H1 (cell line): Measurements from ENCODE around the gene LRRC39. TPM values are rescaled to one million over a fixed set of nuclear protein-coding genes. Genes with fewer than 3 reads are reported as not detected.
A peak's percentile ranks its signal among the peaks of the same experiment; 100 is the strongest.
"Not testable (repeated sequence)": the region's sequence is repeated elsewhere in the genome, so short reads cannot be mapped to it uniquely, and the experiment has no call there.

ENCODE experiments used
- CTCF ChIA-PET: fragments of 300-600 bp; sonication (Branson Sonifier 250); formaldehyde crosslinking; loops from one replicate; lab custom pipeline; 2021; ENCODE audit not compliant: partially characterized antibody; lab: Charles Lee
- POLR2A ChIA-PET: fragments of 300-600 bp; sonication (Branson Sonifier 250); formaldehyde crosslinking; loops from one replicate; lab custom pipeline; 2021; ENCODE audit warnings: inconsistent platforms; ENCODE audit not compliant: partially characterized antibody; lab: Charles Lee
- DNase-seq, 2 experiments: peaks; one replicate each; pipeline versions ENCODE4 v3.0.0 to v3.0.0-alpha.2; 2010 to 2022; ENCODE audit warnings: low spot score in 2 of 2, low read depth in 1 of 2, mixed read lengths in 1 of 2
- FAIRE-seq: peaks from 2 replicates; lab custom pipeline; 2011; peaks lifted over from hg19 to GRCh38; lab: Jason Lieb, UNC
- H2AFZ ChIP-seq: 2 replicates; pipeline ENCODE4 v1.8.1; 2012; ENCODE audit warnings: low read length, inconsistent platforms
- H2AK5ac ChIP-seq: 2 replicates; pipeline ENCODE4 v1.6.1; 2013; ENCODE audit warnings: low read depth, low read length
- H2BK120ac ChIP-seq: replicated peaks from 2 replicates; pipeline ENCODE3; 2013; ENCODE audit warnings: low read depth, low read length, inconsistent platforms
- H2BK12ac ChIP-seq: 2 replicates; pipeline ENCODE4 v1.6.1; 2013; ENCODE audit warnings: low read depth, low read length
- H2BK15ac ChIP-seq: 2 replicates; pipeline ENCODE4 v1.6.1; 2013; ENCODE audit warnings: low read length
- H2BK20ac ChIP-seq: 2 replicates; pipeline ENCODE4 v1.6.1; 2013; ENCODE audit warnings: low read length
- H2BK5ac ChIP-seq: 2 replicates; pipeline ENCODE4 v1.6.1; 2013; ENCODE audit warnings: low read depth, low read length
- H3K14ac ChIP-seq: 2 replicates; pipeline ENCODE4 v1.6.1; 2013; ENCODE audit warnings: inconsistent platforms; ENCODE audit not compliant: insufficient read length
- H3K18ac ChIP-seq: 2 replicates; pipeline ENCODE4 v1.6.1; 2013; ENCODE audit warnings: low read length; ENCODE audit errors: extremely low read depth
- H3K23ac ChIP-seq: 2 replicates; pipeline ENCODE4 v1.6.1; 2013; ENCODE audit warnings: inconsistent platforms; ENCODE audit not compliant: insufficient read length
- H3K23me2 ChIP-seq: 2 replicates; pipeline ENCODE4 v1.6.1; 2013; ENCODE audit warnings: low read depth, low read length
- H3K27ac ChIP-seq: 2 replicates; pipeline ENCODE4 v1.6.1; 2011; ENCODE audit warnings: low read depth, low read length, inconsistent platforms
- H3K27me3 ChIP-seq, 4 experiments: replicated peaks in 1 of 4; 1 replicate in 1 of 4; 2 replicates in 3 of 4; pipeline versions ENCODE4 v1.6.1 to v1.8.1; 2011 to 2013; ENCODE audit warnings: low read length in 3 of 4, mild to moderate bottlenecking in 3 of 4, inconsistent platforms in 2 of 4, mixed read lengths in 2 of 4, moderate library complexity in 1 of 4; ENCODE audit not compliant: control insufficient read depth in 3 of 4, insufficient read depth in 3 of 4; ENCODE audit errors: extremely low read depth in 1 of 4
- H3K36me3 ChIP-seq, 4 experiments: 2 replicates each; pipeline versions ENCODE4 v1.6.1 to v1.8.1; 2011 to 2013; ENCODE audit warnings: mild to moderate bottlenecking in 4 of 4, low read length in 3 of 4, moderate library complexity in 2 of 4, control low read depth in 1 of 4, inconsistent platforms in 1 of 4; ENCODE audit not compliant: insufficient read depth in 4 of 4, control insufficient read depth in 2 of 4
- H3K4ac ChIP-seq: replicated peaks from 2 replicates; pipeline ENCODE3; 2013; ENCODE audit warnings: low read length, low read depth, mixed read lengths, inconsistent platforms; ENCODE audit not compliant: insufficient read length
- H3K4me1 ChIP-seq, 4 experiments: replicated peaks in 1 of 4; 1 replicate in 1 of 4; 2 replicates in 3 of 4; pipeline versions ENCODE4 v1.6.1 to v1.8.1; 2011 to 2013; ENCODE audit warnings: low read length in 3 of 4, inconsistent platforms in 2 of 4, mixed read lengths in 1 of 4; ENCODE audit not compliant: insufficient read depth in 4 of 4, control insufficient read depth in 3 of 4
- H3K4me2 ChIP-seq, 2 experiments: 2 replicates each; pipeline versions ENCODE4 v1.6.1 to v1.8.1; 2011 to 2013; ENCODE audit warnings: low read depth in 2 of 2, low read length in 2 of 2, control low read depth in 1 of 2, inconsistent platforms in 1 of 2, mild to moderate bottlenecking in 1 of 2; ENCODE audit not compliant: insufficient read depth in 1 of 2
- H3K4me3 ChIP-seq, 4 experiments: fragments of 200-600, 300-600 bp in 1 of 4; sonication (generic), shearing (Covaris generic), sonication (Bioruptor Twin) in 1 of 4; 2 replicates each; pipeline versions ENCODE4 v1.5.1 to v1.8.1; 2011 to 2016; ENCODE audit warnings: low read length in 4 of 4, low read depth in 3 of 4, control low read depth in 2 of 4, inconsistent platforms in 2 of 4, mild to moderate bottlenecking in 2 of 4, mixed read lengths in 1 of 4, moderate library complexity in 1 of 4; ENCODE audit not compliant: insufficient read depth in 2 of 4; ENCODE audit errors: extremely low read depth in 1 of 4
- H3K56ac ChIP-seq: replicated peaks from 2 replicates; pipeline ENCODE3; 2013; ENCODE audit warnings: low read depth, mild to moderate bottlenecking, mixed read lengths, low read length, inconsistent platforms; ENCODE audit not compliant: insufficient read length
- H3K79me1 ChIP-seq: 2 replicates; pipeline ENCODE4 v1.6.1; 2013; ENCODE audit warnings: low read depth, low read length, control low read depth
- H3K79me2 ChIP-seq, 2 experiments: 2 replicates each; pipeline versions ENCODE4 v1.6.1 to v1.8.1; 2012 to 2013; ENCODE audit warnings: low read length in 2 of 2, mild to moderate bottlenecking in 2 of 2, inconsistent platforms in 1 of 2; ENCODE audit not compliant: insufficient read depth in 2 of 2, control insufficient read depth in 1 of 2
- H3K9ac ChIP-seq, 4 experiments: replicated peaks in 1 of 4; 1 replicate in 1 of 4; 2 replicates in 3 of 4; pipeline versions ENCODE4 v1.6.1 to v1.8.1; 2011 to 2013; ENCODE audit warnings: low read depth in 3 of 4, low read length in 3 of 4, control low read depth in 2 of 4, mild to moderate bottlenecking in 2 of 4, moderate library complexity in 2 of 4, inconsistent platforms in 1 of 4; ENCODE audit errors: extremely low read depth in 1 of 4
- H3K9me3 ChIP-seq, 2 experiments: 2 replicates each; pipeline versions ENCODE4 v1.6.1 to v1.8.1; 2012 to 2013; ENCODE audit warnings: mild to moderate bottlenecking in 2 of 2, moderate library complexity in 2 of 2, control low read depth in 1 of 2, inconsistent platforms in 1 of 2, low read depth in 1 of 2, low read length in 1 of 2, mixed read lengths in 1 of 2; ENCODE audit not compliant: insufficient read depth in 2 of 2
- H4K20me1 ChIP-seq, 2 experiments: replicated peaks in 1 of 2; 2 replicates each; pipeline versions ENCODE3 to v1.8.1; 2011 to 2013; ENCODE audit warnings: inconsistent platforms in 2 of 2, low read length in 2 of 2, mild to moderate bottlenecking in 1 of 2; ENCODE audit not compliant: insufficient read depth in 2 of 2, control insufficient read depth in 1 of 2
- H4K5ac ChIP-seq: 2 replicates; pipeline ENCODE4 v1.6.1; 2013; ENCODE audit warnings: low read length, low read depth, mixed read lengths, inconsistent platforms; ENCODE audit not compliant: insufficient read length
- H4K8ac ChIP-seq: 2 replicates; pipeline ENCODE4 v1.8.0; 2013; ENCODE audit warnings: mild to moderate bottlenecking, moderate library complexity, low read length, inconsistent platforms; ENCODE audit not compliant: insufficient read depth; ENCODE audit errors: extremely low read depth
- H4K91ac ChIP-seq: replicated peaks from 2 replicates; pipeline ENCODE3; 2013; ENCODE audit warnings: low read length, mixed read lengths, inconsistent platforms; ENCODE audit not compliant: insufficient read length
- RBBP5 ChIP-seq: IDR thresholded peaks from 2 replicates; pipeline ENCODE4 v1.7.1; 2012; ENCODE audit warnings: low read depth, mild to moderate bottlenecking, inconsistent platforms, low read length, moderate library complexity, borderline replicate concordance
- YY1 ChIP-seq: IDR thresholded peaks from 2 replicates; pipeline ENCODE4 v1.6.1; 2011; ENCODE audit warnings: low read depth, mild to moderate bottlenecking, low read length
- WGBS, 2 experiments: shearing (Covaris generic) in 1 of 2; methylation state at CpG; one replicate each; pipeline versions ENCODE4 v1.1.6 to v1.1.7; 2013 to 2015; ENCODE audit warnings: low lambda C conversion rate in 2 of 2, mixed read lengths in 2 of 2, inconsistent platforms in 1 of 2, low coverage in 1 of 2, missing lambda C conversion rate in 1 of 2; ENCODE audit not compliant: insufficient replicate concordance in 2 of 2, insufficient coverage in 1 of 2, insufficient read length in 1 of 2; ENCODE audit errors: extremely low coverage in 1 of 2, missing lambda C conversion rate in 1 of 2; 5-methylcytosine and 5-hydroxymethylcytosine counted together
- polyA plus RNA-seq, 7 experiments: library from polyadenylated mRNA; depleted of rRNA in 3 of 7; stranded (reverse) in 5 of 7; unstranded in 2 of 7; fragments of >200 nt in 5 of 7; fragments of 200-250 nt in 2 of 7; gene quantifications; 1 replicate in 5 of 7; 2 replicates in 1 of 7; 4 replicates in 1 of 7; pipeline versions ENCODE4 v1.2.1 to v1.2.3, GENCODE V29; 2011 to 2013; ENCODE audit warnings: missing spikeins in 2 of 7, mixed read lengths in 2 of 7
- total RNA-seq: library from RNA; stranded (reverse); fragmentation: NEBNext Ultra II Directional; extraction: Animal tissue kit (Norgen Biotek cat#: 25700); gene quantifications from 2 replicates; pipeline ENCODE4 v1.2.1, GENCODE V29; 2021

LRRC39 gene
- total and polyA plus RNA-seq, 2 of the 8 experiments (the other 6 are each of a cell fraction or from before 2014, with no cell fraction given) = 0.33 to 0.39 TPM

GRCh38 chr1:100200060-100200459 is 22.0 kb upstream of the LRRC39 start:
- not testable (repeated sequence) for H2BK15ac ChIP-seq, H3K9ac ChIP-seq, H2BK5ac ChIP-seq, H4K91ac ChIP-seq, H3K4me3 ChIP-seq, FAIRE-seq, H3K27ac ChIP-seq, H3K56ac ChIP-seq, H4K20me1 ChIP-seq, H4K5ac ChIP-seq, H3K23me2 ChIP-seq, H4K8ac ChIP-seq, H3K23ac ChIP-seq, H2AK5ac ChIP-seq, H3K4me2 ChIP-seq, H2BK20ac ChIP-seq, H3K9me3 ChIP-seq, H3K79me1 ChIP-seq, H2AFZ ChIP-seq, H2BK120ac ChIP-seq, H3K18ac ChIP-seq, H3K14ac ChIP-seq, H3K4ac ChIP-seq, H3K79me2 ChIP-seq, H3K27me3 ChIP-seq, H3K4me1 ChIP-seq, H2BK12ac ChIP-seq
- ChIA-PET POLR2A (interaction anchor here (0.7 to 1.2 kb wide), 4 partner anchors 10 to 152 kb away, joined by 3 read pairs; no protein-coding TSS in a partner anchor), CTCF (interaction anchor here (1.8 kb wide), 1 partner anchor 261 kb away, joined by 5 read pairs; no protein-coding TSS in a partner anchor)
- TF ChIP-seq RBBP5 (0 out of 2 replicates have a peak, but pooled peaks have one; percentile 39), YY1 (peak; percentile 85)
- DNase-seq = peak in 1 of 2 experiments; percentile 53
- WGBS, 2 experiments = 73% methylated on average over 5 of the region's 6 CpGs; no CpG with 5 or more reads in 1 of the 2 experiments
- H3K36me3 ChIP-seq = peaks cover 0 to 17% (median 9%) of the 10 kb centered on the region in 4 experiments; a peak in 6 of 8 replicates
